Activated CD4-positive, alpha-beta T cell treated with anti-CD3 and anti-CD28 coated beads, Interleukin-2, amount 10 ng/mL, durations not matched to agents 7 days and 5 days (primary cell): Measurements from ENCODE around the gene SCAPER. TPM values are rescaled to one million over a fixed set of nuclear protein-coding genes. Genes with fewer than 3 reads are reported as not detected.
"Not testable (repeated sequence)": the region's sequence is repeated elsewhere in the genome, so short reads cannot be mapped to it uniquely, and the experiment has no call there.

Experiments used
- CTCF ChIA-PET: fragments of 350-600 bp; sonication (Branson Sonifier 250); formaldehyde crosslinking; loops from one replicate; lab custom pipeline; 2021; ENCODE audit warnings: antibody characterized with exemption; lab: Charles Lee
- POLR2A ChIA-PET: fragments of 350-600 bp; sonication (Branson Sonifier 250); formaldehyde crosslinking; loops from one replicate; lab custom pipeline; 2021; ENCODE audit warnings: antibody characterized with exemption; lab: Charles Lee
- DNase-seq: peaks from one replicate; pipeline ENCODE4 v3.0.0-alpha.2; 2020
- H3K27ac Mint-ChIP-seq: one replicate; pipeline ENCODE4 v1.8.0; 2021; ENCODE audit warnings: mild to moderate bottlenecking, moderate library complexity, mixed read lengths
- H3K27me3 Mint-ChIP-seq: one replicate; pipeline ENCODE4 v1.8.0; 2021; ENCODE audit warnings: mixed read lengths
- H3K36me3 Mint-ChIP-seq: one replicate; pipeline ENCODE4 v1.8.0; 2021; ENCODE audit warnings: low read depth, mixed read lengths
- H3K4me1 Mint-ChIP-seq: one replicate; pipeline ENCODE4 v1.8.0; 2021; ENCODE audit warnings: mixed read lengths
- H3K4me3 Mint-ChIP-seq: one replicate; pipeline ENCODE4 v1.8.0; 2021; ENCODE audit warnings: mild to moderate bottlenecking, moderate library complexity, mixed read lengths
- H3K9me3 Mint-ChIP-seq: one replicate; pipeline ENCODE4 v1.8.0; 2021; ENCODE audit warnings: mixed read lengths
- total RNA-seq, 2 experiments: library from RNA; stranded (reverse); gene quantifications; one replicate each; pipeline ENCODE4 v1.2.3, GENCODE V29; 2021

The SCAPER gene
- total RNA-seq, 2 experiments from 2014 or later, result 28.1 to 28.6 TPM

- peaks cover 8% of the 10 kb centered on the region for H3K9me3 Mint-ChIP-seq
- ChIA-PET POLR2A (no interaction called here), CTCF (interaction anchor here (0.6 kb wide), 1 partner anchor 21 kb away, joined by 3 read pairs; no protein-coding TSS in a partner anchor)
- H3K4me1 Mint-ChIP-seq, result no peaks in the 10 kb centered on the region
- no peaks in the 10 kb centered on the region for H3K27me3 Mint-ChIP-seq
- peaks cover 29% of the 10 kb centered on the region for H3K36me3 Mint-ChIP-seq
- H3K27ac Mint-ChIP-seq, result no peak overlapping the region
- H3K4me3 Mint-ChIP-seq, result no peak overlapping the region
- no peak for DNase-seq
Measured at GRCh38 chr15:76730262-76730661, 174.9 kb downstream of the SCAPER start.

- ChIA-PET POLR2A (no interaction called here), CTCF (interaction anchor here (1.5 kb wide), 1 partner anchor 13 kb away, joined by 3 read pairs; no protein-coding TSS in a partner anchor)
- Mint-ChIP-seq H3K9me3 (peaks cover 32% of the 10 kb centered on the region), H3K27me3 (no peaks in the 10 kb centered on the region), H3K4me3 (no peak overlapping the region), H3K36me3 (peaks cover 40% of the 10 kb centered on the region), H3K27ac (no peak overlapping the region), H3K4me1 (no peaks in the 10 kb centered on the region)
- no peak for DNase-seq
Measured at GRCh38 chr15:76718863-76719262, 186.3 kb downstream of the SCAPER start.

- no peaks in the 10 kb centered on the region for H3K27me3 Mint-ChIP-seq
- H3K9me3 Mint-ChIP-seq, result peaks cover 37% of the 10 kb centered on the region
- no peak for DNase-seq
- POLR2A ChIA-PET, result no interaction called here
- H3K36me3 Mint-ChIP-seq, result peaks cover 39% of the 10 kb centered on the region
- CTCF ChIA-PET, result no interaction called here
- no peak overlapping the region for H3K4me3 Mint-ChIP-seq
- no peak overlapping the region for H3K27ac Mint-ChIP-seq
- peaks cover 4% of the 10 kb centered on the region for H3K4me1 Mint-ChIP-seq
Measured at GRCh38 chr15:76714950-76715349, 190.2 kb downstream of the SCAPER start.

- H3K36me3 Mint-ChIP-seq, result peaks cover 33% of the 10 kb centered on the region
- DNase-seq, result no peak
- no peaks in the 10 kb centered on the region for H3K27me3 Mint-ChIP-seq
- H3K9me3 Mint-ChIP-seq, result peaks cover 26% of the 10 kb centered on the region
- CTCF ChIA-PET, result no interaction called here
- no peak overlapping the region for H3K4me3 Mint-ChIP-seq
- peaks cover 4% of the 10 kb centered on the region for H3K4me1 Mint-ChIP-seq
- POLR2A ChIA-PET, result no interaction called here
- no peak overlapping the region for H3K27ac Mint-ChIP-seq
Measured at GRCh38 chr15:76711351-76711827, 193.8 kb downstream of the SCAPER start.

- H3K9me3 Mint-ChIP-seq, H3K4me3 Mint-ChIP-seq, H3K27me3 Mint-ChIP-seq, CTCF ChIA-PET, DNase-seq, H3K4me1 Mint-ChIP-seq, POLR2A ChIA-PET, H3K27ac Mint-ChIP-seq: not testable (repeated sequence)
- H3K36me3 Mint-ChIP-seq, result peaks cover 19% of the 10 kb centered on the region
Measured at GRCh38 chr15:76704032-76704431, 201.1 kb downstream of the SCAPER start.

- H3K27ac Mint-ChIP-seq, result no peak overlapping the region
- DNase-seq, result no peak
- H3K4me1 Mint-ChIP-seq, result no peaks in the 10 kb centered on the region
- no peaks in the 10 kb centered on the region for H3K27me3 Mint-ChIP-seq
- ChIA-PET CTCF (no interaction called here), POLR2A (no interaction called here)
- H3K9me3 Mint-ChIP-seq, result no peaks in the 10 kb centered on the region
- H3K4me3 Mint-ChIP-seq, result no peak overlapping the region
- peaks cover 12% of the 10 kb centered on the region for H3K36me3 Mint-ChIP-seq
Measured at GRCh38 chr15:76696840-76697239, 208.3 kb downstream of the SCAPER start.

- H3K4me1 Mint-ChIP-seq, POLR2A ChIA-PET, H3K9me3 Mint-ChIP-seq, H3K36me3 Mint-ChIP-seq, H3K27me3 Mint-ChIP-seq, H3K4me3 Mint-ChIP-seq, CTCF ChIA-PET, DNase-seq, H3K27ac Mint-ChIP-seq: not testable (repeated sequence)
Measured at GRCh38 chr15:76692546-76692945, 212.6 kb downstream of the SCAPER start.

GRCh38 chr15:76687592-76687991 is 217.5 kb downstream of the SCAPER start:
- DNase-seq, CTCF ChIA-PET, H3K27ac Mint-ChIP-seq: not testable (repeated sequence)

GRCh38 chr15:76684002-76684401 is 221.1 kb downstream of the SCAPER start:
- DNase-seq, result no peak
- Mint-ChIP-seq H3K36me3 (peaks cover 12% of the 10 kb centered on the region), H3K4me1 (no peaks in the 10 kb centered on the region), H3K9me3 (peaks cover 8% of the 10 kb centered on the region), H3K27ac (no peak overlapping the region), H3K4me3 (no peak overlapping the region), H3K27me3 (no peaks in the 10 kb centered on the region)
- ChIA-PET CTCF (no interaction called here), POLR2A (no interaction called here)

More at GRCh38 chr15:76687592-76687991, 217.5 kb downstream of the SCAPER start:
- H3K9me3 Mint-ChIP-seq, POLR2A ChIA-PET, H3K27me3 Mint-ChIP-seq, H3K36me3 Mint-ChIP-seq, H3K4me1 Mint-ChIP-seq, H3K4me3 Mint-ChIP-seq: not testable (repeated sequence)

GRCh38 chr15:76682833-76683232 is 222.3 kb downstream of the SCAPER start:
- H3K4me3 Mint-ChIP-seq, result no peak overlapping the region
- H3K27me3 Mint-ChIP-seq, result no peaks in the 10 kb centered on the region
- H3K27ac Mint-ChIP-seq, result no peak overlapping the region
- H3K9me3 Mint-ChIP-seq, result peaks cover 4% of the 10 kb centered on the region
- H3K4me1 Mint-ChIP-seq, result no peaks in the 10 kb centered on the region
- H3K36me3 Mint-ChIP-seq, result peaks cover 7% of the 10 kb centered on the region
- CTCF ChIA-PET, result no interaction called here
- POLR2A ChIA-PET, result no interaction called here
- no peak for DNase-seq

GRCh38 chr15:76682259-76682658 is 222.9 kb downstream of the SCAPER start:
- no peak overlapping the region for H3K27ac Mint-ChIP-seq
- no peak overlapping the region for H3K4me3 Mint-ChIP-seq
- H3K27me3 Mint-ChIP-seq, result no peaks in the 10 kb centered on the region
- H3K36me3 Mint-ChIP-seq, result peaks cover 7% of the 10 kb centered on the region
- H3K9me3 Mint-ChIP-seq, result peaks cover 4% of the 10 kb centered on the region
- no peaks in the 10 kb centered on the region for H3K4me1 Mint-ChIP-seq
- ChIA-PET POLR2A (no interaction called here), CTCF (no interaction called here)
- no peak for DNase-seq

- H3K9me3 Mint-ChIP-seq, result peaks cover 4% of the 10 kb centered on the region
- no peaks in the 10 kb centered on the region for H3K27me3 Mint-ChIP-seq
- ChIA-PET POLR2A (no interaction called here), CTCF (no interaction called here)
- no peak overlapping the region for H3K27ac Mint-ChIP-seq
- H3K36me3 Mint-ChIP-seq, result peaks cover 7% of the 10 kb centered on the region
- no peaks in the 10 kb centered on the region for H3K4me1 Mint-ChIP-seq
- no peak for DNase-seq
- H3K4me3 Mint-ChIP-seq, result no peak overlapping the region
Measured at GRCh38 chr15:76678766-76679165, 226.4 kb downstream of the SCAPER start.

- no peaks in the 10 kb centered on the region for H3K27me3 Mint-ChIP-seq
- no peak overlapping the region for H3K4me3 Mint-ChIP-seq
- H3K9me3 Mint-ChIP-seq, result no peaks in the 10 kb centered on the region
- ChIA-PET CTCF (no interaction called here), POLR2A (no interaction called here)
- DNase-seq, result no peak
- no peak overlapping the region for H3K27ac Mint-ChIP-seq
- H3K36me3 Mint-ChIP-seq, result no peaks in the 10 kb centered on the region
- no peaks in the 10 kb centered on the region for H3K4me1 Mint-ChIP-seq
Measured at GRCh38 chr15:76674883-76675282, 230.3 kb downstream of the SCAPER start.

GRCh38 chr15:76669521-76670207 is 235.5 kb downstream of the SCAPER start:
- H3K4me3 Mint-ChIP-seq, result no peak overlapping the region
- CTCF ChIA-PET, result no interaction called here

More at GRCh38 chr15:76669521-76670207, 235.5 kb downstream of the SCAPER start:
- no peak for DNase-seq
- no peak overlapping the region for H3K27ac Mint-ChIP-seq
- H3K4me1 Mint-ChIP-seq, result no peaks in the 10 kb centered on the region
- POLR2A ChIA-PET, result no interaction called here
- H3K36me3 Mint-ChIP-seq, result no peaks in the 10 kb centered on the region
- no peaks in the 10 kb centered on the region for H3K27me3 Mint-ChIP-seq
- no peaks in the 10 kb centered on the region for H3K9me3 Mint-ChIP-seq
